GM18951 (cell line): ENCODE data around the gene OSBPL9.
"Not testable (repeated sequence)": the region's sequence is repeated elsewhere in the genome, so short reads cannot be mapped to it uniquely, and the experiment has no call there.

Experiments used
- POLR2A ChIP-seq: IDR thresholded peaks from 4 replicates; pipeline ENCODE4 v1.6.1; 2011; ENCODE audit warnings: mild to moderate bottlenecking; ENCODE audit not compliant: insufficient read length, insufficient read depth; ENCODE audit errors: extremely low read depth
- in situ Hi-C: fragments of 300-500 bp; cut with MboI; formaldehyde crosslinking; loops from one replicate; pipeline ENCODE4 v1.12.0; 2022; ENCODE audit warnings: low sequenced_read_pairs, mixed read lengths, inconsistent platforms; ENCODE audit not compliant: unreplicated experiment

OSBPL9 gene

DNA sequence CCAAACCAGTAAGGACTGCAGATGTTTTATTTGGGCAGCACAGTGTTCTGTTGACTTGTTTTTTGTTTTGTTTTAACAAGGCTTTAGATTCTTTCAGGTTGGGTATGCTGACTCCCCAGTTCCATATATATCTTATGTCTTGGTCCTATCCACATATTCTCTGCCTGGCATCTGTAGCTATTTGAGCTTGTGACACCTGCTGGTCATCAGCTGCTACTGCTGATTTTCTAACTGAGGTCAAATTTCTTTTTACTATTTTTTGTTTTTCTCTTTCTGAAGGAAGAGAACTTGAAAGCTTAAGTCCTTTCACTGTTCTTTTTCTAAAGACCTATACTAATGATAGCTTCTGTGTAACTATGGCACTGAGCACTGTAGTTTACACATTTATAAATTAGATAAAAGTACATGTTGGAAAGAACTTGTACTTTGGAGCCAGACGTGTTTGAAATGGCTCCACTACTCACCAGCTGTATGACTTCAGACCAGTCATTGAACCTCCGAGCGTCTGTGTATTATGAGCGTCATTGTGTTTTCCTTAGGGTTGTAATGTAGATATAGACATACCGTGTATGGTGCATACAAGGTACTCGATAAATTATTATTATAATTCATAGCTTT is 152.2 kb downstream of the OSBPL9 start:
- in situ Hi-C loops, result no loop called here
- TF ChIP-seq POLR2A, result no peak

DNA sequence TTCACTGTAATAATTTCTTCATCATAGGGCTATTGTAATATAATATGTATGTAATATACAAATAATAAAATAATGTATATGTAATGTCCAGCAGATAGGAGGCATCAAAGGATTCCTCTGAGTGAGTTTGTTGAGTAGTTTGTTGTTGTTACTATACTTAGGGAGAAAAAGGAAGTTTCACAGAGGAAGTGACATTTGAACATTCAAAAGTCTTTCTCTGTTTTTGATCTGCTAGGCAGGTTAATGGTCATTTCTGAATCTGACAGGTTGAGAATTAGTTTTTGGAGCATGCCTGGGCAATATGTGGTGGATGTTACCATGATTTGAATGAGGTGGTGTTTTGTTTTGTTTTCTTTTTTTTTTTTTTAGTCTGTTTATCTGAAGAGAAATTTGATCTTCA is 159.5 kb downstream of the OSBPL9 start:
- TF ChIP-seq POLR2A, result no peak
- in situ Hi-C loops, result no loop called here

DNA sequence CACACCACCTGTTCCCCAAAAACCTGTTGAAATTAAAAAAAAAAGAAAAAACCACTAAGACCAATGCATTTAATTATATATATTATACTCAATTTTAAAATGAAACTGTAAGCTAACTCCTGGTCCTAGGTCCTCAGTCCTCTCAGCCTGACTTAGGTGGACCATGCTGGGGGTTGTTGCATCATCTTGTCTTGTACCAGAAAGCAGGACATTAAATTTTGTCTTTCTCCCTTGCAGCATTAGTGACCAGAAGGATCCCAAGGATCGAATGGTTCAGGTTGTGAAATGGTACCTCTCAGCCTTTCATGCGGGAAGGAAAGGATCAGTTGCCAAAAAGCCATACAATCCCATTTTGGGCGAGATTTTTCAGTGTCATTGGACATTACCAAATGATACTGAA is 164.0 kb downstream of the OSBPL9 start:
- no peak for TF ChIP-seq POLR2A
- in situ Hi-C loops, result no loop called here

- TF ChIP-seq POLR2A, result peak; percentile 17
- in situ Hi-C loops, result no loop called here
Measured at GRCh38 chr1:51784997-51785421, 168.1 kb downstream of the OSBPL9 start.

DNA sequence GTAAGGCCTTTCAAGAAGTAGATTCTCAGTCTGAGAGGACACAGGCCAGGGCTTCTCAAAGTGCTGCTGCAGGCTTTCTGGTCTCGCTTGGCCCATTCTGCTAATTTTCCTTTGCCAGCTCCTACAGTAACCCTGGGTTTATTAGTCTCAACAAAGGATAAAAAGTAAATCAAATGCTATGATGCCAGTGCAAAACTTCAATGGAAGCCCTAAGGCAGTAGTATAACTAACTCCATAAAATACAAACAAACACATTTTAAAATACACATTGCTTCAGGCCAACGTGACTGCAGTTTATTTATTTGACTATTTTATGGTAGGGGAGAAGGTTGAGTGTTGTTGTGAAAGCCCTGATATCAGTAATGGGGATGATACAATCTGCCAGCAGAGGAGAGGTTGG is 172.0 kb downstream of the OSBPL9 start:
- peak; percentile 13 for TF ChIP-seq POLR2A
- in situ Hi-C loops, result no loop called here

- TF ChIP-seq POLR2A, result no peak
- in situ Hi-C loops, result no loop called here
Measured at GRCh38 chr1:51789342-51789741, 172.4 kb downstream of the OSBPL9 start.

DNA sequence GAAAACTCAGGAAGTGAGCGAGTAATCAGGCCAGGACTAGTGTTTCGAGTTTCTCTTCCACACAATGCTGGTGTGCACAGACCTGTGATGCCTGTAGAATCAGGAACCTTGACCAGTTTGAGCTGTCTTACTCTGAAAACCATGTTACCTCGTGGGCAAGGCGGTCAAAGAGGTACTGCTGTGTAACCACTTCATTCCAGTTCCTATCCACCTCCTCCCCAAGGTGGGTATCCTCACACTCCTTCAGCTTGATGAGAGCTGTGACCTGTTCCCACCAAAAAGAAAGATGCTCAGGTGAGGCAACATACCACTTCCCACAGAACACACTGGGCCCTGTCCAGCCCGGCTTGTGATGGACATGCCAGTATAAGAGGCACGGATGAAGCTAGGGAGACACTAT is 173.5 kb downstream of the OSBPL9 start:
- in situ Hi-C loops, result no loop called here
- peak; percentile 46 for TF ChIP-seq POLR2A

DNA sequence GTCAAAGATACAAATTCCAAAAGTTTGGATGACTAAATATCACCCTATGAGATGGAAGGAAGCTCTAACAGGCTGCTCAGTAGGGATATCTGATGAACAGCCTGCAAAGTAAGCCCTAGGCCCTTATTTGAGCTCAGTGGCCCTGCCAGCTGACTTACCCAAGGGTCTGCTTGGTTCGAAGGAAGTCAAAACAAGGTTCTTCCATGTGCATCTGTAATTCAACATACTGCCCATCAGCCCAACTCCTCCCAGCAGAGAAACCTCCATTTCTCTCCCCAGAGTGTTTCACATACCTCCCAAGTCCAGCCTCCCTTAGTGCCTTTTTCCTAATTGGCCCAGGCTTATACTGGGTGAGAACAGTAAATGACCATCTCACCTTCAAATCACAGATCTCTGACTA is 175.0 kb downstream of the OSBPL9 start:
- in situ Hi-C loops, result no loop called here

DNA sequence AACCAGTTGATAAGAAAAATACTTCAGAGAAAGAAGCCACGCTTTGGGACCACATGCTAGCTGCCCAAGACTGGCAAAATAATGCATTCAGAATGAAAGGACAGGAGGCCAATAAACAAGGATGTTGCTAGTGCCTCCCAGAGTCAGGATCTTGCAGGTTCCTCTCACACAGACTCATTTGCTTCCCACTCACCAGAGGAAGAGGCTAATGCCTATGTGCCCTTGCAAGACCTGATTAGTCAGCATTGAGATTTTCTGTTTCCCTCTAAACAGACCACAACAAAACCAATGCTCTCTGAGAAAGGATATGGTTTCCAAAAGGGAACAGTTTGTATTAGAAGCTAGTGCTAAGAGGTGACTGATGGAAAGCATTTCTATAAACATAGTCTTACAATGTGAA is 176.0 kb downstream of the OSBPL9 start:
- in situ Hi-C loops, result no loop called here
- no peak for TF ChIP-seq POLR2A

More for the DNA sequence above, 175.0 kb downstream of the OSBPL9 start:
- no peak for TF ChIP-seq POLR2A

GRCh38 chr1:51794260-51794659 is 177.4 kb downstream of the OSBPL9 start:
- in situ Hi-C loops, result no loop called here
- TF ChIP-seq POLR2A, result no peak

DNA sequence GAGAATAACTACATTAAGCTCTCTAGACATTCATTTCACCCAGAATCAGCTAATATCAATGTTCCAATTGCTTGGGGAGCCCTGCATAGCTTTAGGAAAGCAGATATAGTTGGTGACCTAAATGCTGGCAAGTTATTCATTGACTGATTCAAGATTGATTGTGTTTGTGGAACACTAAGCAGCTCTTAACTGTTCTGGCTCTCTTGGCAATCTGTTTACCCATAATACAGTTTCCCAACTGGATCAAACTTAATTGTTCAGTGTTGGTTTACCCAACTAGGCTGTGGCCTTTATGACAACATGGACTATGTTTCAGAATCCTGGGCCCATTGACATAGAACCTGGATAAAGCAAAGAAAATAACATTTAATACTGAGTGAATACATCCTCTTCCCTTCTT is 178.0 kb downstream of the OSBPL9 start:
- TF ChIP-seq POLR2A, result no peak
- in situ Hi-C loops, result no loop called here

DNA sequence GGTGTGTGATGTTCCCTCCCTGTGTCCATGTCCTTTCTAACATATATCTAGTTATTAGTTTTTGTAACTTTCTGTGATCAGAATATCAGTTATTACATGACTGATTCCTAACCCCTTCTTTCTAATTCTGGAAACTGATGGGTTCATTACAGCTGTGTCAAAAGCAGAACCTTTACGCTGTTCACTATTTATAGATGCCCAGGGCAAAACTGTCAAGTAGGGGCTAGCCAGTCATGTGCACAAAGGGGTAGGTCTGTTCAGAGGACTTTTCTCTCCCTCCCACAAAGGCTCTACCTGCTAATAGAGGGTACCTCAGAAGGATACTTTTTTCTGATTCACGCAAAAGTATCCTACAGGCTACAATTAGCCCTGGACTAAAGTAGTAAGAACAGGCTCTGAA is 182.5 kb downstream of the OSBPL9 start:
- TF ChIP-seq POLR2A, result no peak

GRCh38 chr1:51814513-51814912 is 197.6 kb downstream of the OSBPL9 start:
- no peak for TF ChIP-seq POLR2A
- in situ Hi-C loops, result no loop called here

More for the DNA sequence above, 182.5 kb downstream of the OSBPL9 start:
- in situ Hi-C loops, result no loop called here

- no peak for TF ChIP-seq POLR2A
- in situ Hi-C loops, result no loop called here
Measured at GRCh38 chr1:51818487-51818886, 201.6 kb downstream of the OSBPL9 start.

DNA sequence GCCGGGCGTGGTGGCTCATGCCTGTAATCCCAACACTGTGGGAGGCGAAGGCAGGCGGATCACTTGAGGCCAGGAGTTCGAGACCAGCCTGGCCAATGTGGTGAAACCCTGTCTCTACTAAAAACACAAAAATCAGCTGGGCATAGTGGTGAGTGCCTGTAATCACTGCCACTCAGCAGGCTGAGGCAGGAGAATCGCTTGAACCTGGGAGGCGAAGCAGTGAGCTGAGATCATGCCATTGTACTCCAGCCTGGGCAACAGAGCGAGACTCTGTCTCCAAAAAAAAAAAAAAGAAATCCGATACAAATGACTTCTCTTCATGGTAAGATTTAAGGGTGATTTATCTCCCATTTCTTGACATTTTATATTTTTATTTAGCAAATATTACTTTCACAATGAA is 202.1 kb downstream of the OSBPL9 start:
- in situ Hi-C loops, result not testable (repeated sequence)
